Sciatic nerve (tissue), 2 donors: ENCODE results near the gene P2RX1. TPM values are rescaled to one million over a fixed set of nuclear protein-coding genes. Genes with fewer than 3 reads are reported as not detected.

Experiments used
- ATAC-seq: fragments of 200-7000 bp; cut with Tn5 transposase; one replicate; pipeline ENCODE4 v1.9.1; 2020; ENCODE audit warnings: mild to moderate bottlenecking, moderate library complexity
- DNase-seq: peaks from one replicate; pipeline ENCODE4 v3.0.0-alpha.2; 2020; ENCODE audit warnings: low spot score
- intact Hi-C: fragments of 100-400 bp; cut with DNase I; formaldehyde crosslinking; loops from one replicate; pipeline ENCODE4 v1.14.2; 2022
- total RNA-seq: library from RNA; stranded (reverse); fragmentation: NEBNext Ultra II Directional; extraction: Animal tissue kit (Norgen Biotek cat#: 25700); gene quantifications from one replicate; pipeline ENCODE4 v1.2.1, GENCODE V29; 2021
- donor health status: DM: no; HTN: no; CAD: no.
- donor health status: DM: no; HTN: no; CAD: no.

P2RX1 gene
- total RNA-seq, result 7.3 TPM

- intact Hi-C loops, result no loop called here
- peak; percentile 50 for ATAC-seq
- no peak for DNase-seq
These were observed at the start of gene P2RX1 for GRCh38 chr17:3915995-3916696. Gene P2RX1, minus strand, starts transcription at chr17:3916465. Its CDS starts 240 bp downstream, at chr17:3916225.

DNA sequence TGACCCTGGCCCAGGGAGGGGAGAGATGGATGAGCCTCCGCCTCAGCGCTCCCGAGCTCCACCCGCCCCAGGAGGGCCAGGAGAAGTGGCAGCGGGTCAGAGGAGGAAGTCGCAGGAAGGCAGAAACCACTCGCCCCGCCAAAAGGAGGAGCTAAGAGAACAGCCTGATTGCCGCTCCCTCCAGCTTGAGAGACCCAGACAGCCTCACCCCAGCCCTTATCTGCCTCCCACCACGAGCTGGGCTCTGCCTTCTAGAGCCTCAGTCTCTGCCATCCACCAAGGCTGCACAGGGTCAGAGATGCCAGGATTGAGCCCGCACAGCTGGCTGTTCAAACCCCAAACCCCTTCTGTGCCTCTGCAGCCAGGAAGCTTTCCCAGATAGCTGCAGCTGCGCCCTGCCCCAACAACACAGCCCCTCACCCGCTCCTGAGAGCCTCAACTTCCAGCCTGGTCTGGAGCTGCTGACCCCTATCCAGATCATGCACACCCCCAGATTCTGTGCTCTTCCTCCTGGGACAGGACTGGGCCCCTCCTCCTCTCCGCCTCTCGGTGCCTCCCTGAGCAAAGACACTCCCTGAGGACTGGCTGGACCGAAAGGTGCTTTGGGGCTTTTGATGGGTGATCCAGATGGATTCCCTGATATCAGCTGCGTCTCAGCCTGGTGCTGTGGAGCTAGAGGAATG, 49.0 kb upstream of the P2RX1 start:
- no peak for DNase-seq
- ATAC-seq, result peak; percentile 66
- intact Hi-C loops, result no loop called here

GRCh38 chr17:3964203-3965117, 48.2 kb upstream of the P2RX1 start, which contains the start of gene ATP2A3:
Gene ATP2A3, minus strand, starts transcription at chr17:3964437. Its CDS starts 146 bp downstream, at chr17:3964291.
- ATAC-seq, result no peak
- intact Hi-C loops, result no loop called here
- DNase-seq, result no peak

GRCh38 chr17:3963237-3964201, 47.3 kb upstream of the P2RX1 start:
- peak; percentile 9 for ATAC-seq
- DNase-seq, result no peak
- intact Hi-C loops, result no loop called here

DNA sequence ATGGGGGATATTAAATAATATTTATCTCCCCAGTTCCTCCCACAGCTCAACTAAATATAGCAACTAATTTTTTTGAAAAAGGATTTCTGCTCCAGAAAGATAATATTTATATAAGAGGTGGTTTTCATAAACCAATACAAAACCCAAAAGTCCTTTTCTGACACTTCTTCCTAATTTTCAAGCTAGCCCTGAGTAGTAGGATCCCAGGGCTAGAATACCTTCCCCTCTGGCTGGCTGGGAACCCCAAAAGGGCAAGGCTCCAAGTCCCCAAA, 46.6 kb upstream of the P2RX1 start:
- no peak for DNase-seq
- no peak for ATAC-seq
- intact Hi-C loops, result no loop called here

DNA sequence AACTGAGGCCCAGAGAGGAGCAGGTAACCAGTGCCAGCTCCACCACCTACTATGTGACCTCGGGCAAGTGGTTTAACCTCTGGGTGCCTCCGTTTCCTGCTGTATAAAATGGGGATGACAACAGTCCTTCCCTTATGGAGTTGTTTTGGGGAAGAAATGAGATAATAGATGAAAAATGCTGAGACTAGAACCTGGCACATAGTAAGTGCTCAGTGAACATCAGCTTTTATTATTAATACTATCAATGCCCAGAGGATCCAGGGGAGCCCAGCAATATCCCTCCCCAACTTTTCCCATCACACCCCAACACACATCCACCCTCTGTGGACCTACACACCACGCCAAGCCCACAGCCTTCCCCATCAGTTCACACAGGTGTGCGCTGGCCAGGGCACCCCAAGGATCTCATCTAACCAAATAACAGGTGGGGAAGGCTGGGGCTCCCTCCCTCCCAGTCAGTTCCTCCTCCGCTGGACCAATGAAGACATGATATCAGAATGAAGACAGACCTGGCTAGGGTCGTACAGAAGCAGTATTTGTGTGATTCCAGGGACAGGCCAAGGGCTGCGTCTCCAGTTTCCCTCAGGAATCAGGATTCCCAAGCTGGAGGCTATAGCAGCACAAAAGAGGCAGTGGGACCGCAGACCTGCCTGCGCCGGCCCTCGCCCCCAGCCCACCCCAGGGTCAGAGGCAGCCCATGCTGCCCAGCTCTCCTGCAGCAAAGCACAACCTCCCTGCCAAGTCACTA, 46.1 kb upstream of the P2RX1 start:
- ATAC-seq (no peak), DNase-seq (no peak)
- intact Hi-C loops, result no loop called here

- DNase-seq (no peak), ATAC-seq (no peak)
- intact Hi-C loops, result no loop called here
These were observed 45.3 kb upstream of the P2RX1 start for GRCh38 chr17:3961564-3962047.

DNA sequence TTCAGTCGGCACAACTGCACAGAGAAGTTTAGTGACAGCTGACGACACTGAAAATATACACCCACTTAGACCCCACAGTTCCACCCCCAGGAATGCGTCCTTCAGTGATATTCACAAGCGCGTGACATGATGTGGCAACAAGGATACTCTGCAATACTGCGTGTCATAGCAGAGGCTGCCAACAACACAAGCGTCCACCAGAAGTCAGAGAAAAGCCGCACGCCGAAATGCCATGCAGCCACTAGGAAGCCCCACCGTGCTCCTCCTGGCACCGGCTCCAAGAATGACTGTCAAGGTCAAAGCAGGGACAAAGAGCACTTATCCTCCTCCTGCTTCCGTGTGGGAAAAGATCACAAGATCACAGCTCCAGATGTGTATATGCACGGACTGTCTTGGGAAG, 44.5 kb upstream of the P2RX1 start:
- ATAC-seq, result no peak
- intact Hi-C loops, result no loop called here
- no peak for DNase-seq

- DNase-seq, result no peak
- intact Hi-C loops, result no loop called here
- ATAC-seq, result no peak
These were observed 43.8 kb upstream of the P2RX1 start for GRCh38 chr17:3959921-3960601.

- no peak for DNase-seq
- intact Hi-C loops, result no loop called here
- ATAC-seq, result no peak
These were observed 43.1 kb upstream of the P2RX1 start for GRCh38 chr17:3959295-3959899.

DNA sequence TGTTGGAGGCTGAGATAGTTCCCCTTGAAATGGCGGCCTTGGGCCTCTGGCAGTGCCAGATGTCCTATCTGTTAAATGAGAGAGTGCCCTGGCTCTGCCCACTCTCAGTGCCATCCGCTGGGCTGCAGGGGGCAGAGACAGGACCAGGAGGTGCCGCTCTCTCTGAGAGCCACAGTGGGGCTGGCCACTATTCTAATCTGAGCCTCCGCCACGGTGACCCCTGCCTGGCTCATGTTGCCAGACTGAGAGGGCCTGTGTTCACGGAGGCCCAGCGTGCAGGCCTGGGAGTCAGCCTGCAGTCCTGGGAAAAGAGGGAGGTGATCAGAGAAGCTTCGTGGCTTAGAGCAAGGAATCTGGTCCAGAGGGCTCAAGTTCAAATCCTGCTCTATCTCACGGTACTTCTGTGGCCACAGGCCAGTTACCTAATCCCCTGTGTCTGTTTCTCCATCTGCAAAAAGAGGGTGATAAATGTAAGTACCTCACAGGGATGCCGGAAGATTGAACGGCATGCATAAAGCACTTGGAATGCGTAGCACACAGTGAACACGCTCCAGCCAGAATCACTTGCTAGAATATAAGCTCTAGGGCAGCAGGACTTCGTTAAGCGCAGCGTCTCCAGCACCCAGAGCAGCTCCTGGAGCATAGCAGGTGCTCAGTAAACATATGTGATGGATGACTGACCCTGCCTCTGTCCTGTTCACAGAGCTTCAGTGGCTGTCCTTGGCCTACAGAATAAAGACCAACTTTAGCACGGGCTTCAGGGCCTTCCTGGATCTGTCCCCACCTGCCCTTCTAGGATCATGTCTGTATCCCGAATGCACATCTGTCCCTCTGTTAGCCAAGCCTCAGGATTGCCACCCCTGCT, 41.7 kb upstream of the P2RX1 start:
- intact Hi-C loops, result no loop called here
- DNase-seq (no peak), ATAC-seq (no peak)

DNA sequence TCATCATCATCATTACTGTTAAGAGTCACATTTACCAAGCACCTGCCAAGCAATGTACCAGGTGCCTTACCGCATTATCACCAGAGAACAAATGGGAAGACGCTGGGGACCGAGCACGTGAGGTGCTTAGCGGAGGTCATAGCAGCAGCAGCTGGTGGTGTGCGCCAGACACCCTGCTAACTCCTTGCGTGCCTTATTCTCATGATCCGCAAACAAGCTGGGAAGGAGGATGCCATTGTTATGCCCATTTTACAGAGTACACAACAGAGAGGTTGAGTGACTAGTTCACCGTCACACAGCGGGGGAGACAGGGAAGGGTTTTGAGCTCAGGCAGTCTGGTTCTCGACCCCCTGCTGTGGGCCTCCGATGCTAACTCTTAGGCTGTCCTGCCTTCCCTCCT, 40.7 kb upstream of the P2RX1 start:
- intact Hi-C loops, result no loop called here
- ATAC-seq (no peak), DNase-seq (no peak)

DNA sequence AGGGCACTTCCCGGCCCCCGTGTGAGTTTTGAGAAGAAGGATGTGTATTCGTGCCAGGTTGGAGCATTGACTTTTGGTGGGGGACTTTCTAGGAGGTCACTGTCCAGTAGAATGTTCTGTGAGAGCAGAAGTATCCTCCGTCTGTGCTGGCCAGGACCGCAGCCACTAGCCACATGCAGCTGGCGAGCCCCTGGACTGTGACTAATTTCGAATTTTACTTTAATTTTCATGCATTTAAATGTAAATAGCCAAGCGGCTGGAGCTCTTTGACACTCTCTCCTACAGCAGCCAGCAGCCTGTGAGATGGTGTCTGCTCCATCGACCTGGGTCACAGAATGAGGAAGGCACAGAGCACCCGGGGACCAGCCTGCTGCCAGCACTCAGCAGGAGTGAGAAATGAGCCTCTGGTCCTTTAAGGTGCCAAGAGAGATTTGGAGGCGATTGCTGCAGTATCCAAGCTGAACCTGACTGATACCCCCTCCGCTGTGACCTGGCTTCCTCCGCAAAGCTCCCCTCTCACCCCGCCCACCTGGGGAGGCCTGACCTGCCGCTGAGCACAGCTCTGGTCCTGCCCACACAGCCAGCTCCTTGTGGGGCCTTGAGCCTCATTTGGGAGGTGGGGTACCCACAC, 40.2 kb upstream of the P2RX1 start:
- no peak for DNase-seq
- intact Hi-C loops, result no loop called here
- no peak for ATAC-seq

DNA sequence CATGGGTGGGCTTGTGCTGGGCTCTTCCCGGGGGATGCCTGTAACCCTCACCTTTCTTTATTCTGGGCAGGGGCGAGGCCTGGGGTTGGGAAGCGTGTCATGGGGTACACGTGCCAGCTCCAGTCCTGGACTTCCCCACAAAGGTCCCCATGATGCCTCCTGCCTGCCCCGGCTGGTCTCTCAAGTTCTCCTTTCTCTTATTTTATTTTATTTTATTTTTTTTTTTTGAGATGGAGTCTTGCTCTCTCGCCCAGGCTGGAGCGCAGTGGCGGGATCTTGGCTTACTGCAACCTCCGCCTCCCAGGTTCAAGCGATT, 39.4 kb upstream of the P2RX1 start:
- intact Hi-C loops, result no loop called here
- no peak for ATAC-seq
- DNase-seq, result no peak

DNA sequence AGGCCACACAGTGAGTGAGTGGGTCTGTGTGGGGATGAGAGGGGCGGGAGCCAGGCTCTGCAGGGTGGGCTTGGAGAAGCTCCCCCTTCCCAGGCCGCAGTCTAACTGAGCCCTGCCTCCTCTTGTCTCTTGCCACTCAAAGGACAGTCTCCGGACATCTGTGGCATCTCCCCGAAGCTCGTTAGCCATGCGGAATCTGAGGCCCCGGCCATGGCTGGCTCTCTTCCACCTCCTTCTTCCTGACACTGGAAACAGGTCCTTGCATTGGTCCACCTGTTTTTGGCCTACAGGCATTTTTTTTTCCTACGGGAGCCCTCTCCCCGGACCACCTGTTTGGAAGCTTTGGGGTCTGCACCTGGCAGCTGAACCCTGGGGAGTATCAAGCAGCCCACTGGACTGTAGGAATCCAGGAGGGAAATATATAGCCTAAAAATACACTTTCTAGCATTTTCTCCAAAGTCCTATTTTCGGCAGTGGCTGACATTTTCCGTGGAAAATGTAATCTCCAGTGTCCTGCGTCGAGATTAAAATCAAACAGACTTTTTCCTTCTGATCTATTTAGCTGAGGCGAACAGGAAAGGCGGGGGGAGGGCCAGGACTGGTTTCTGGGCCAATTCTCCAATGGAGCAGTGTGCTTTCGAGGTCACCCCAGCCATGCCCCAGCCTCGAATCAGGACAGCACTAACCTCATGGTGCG, 38.9 kb upstream of the P2RX1 start:
- no peak for DNase-seq
- no peak for ATAC-seq
- intact Hi-C loops, result no loop called here
